Right lung (tissue), 5 donors: Measurements from ENCODE around the gene EPHA10. TPM values are rescaled to one million over a fixed set of nuclear protein-coding genes. Genes with fewer than 3 reads are reported as not detected.
A peak's percentile ranks its signal among the peaks of the same experiment; 100 is the strongest.
"Not testable (repeated sequence)": the region's sequence is repeated elsewhere in the genome, so short reads cannot be mapped to it uniquely, and the experiment has no call there.

Experiments used
- DNase-seq, 2 donors: peaks; one replicate each; pipeline ENCODE4 v3.0.0-alpha.2; 2013
- polyA plus RNA-seq, 5 donors: library from polyadenylated mRNA; unstranded; fragments of 120-200 nt; gene quantifications; one replicate each; pipeline versions ENCODE4 v1.2.1 to v1.2.3, GENCODE V29; 2013; ENCODE audit warnings: inconsistent platforms in 1 of 5, low replicate concordance in 1 of 5; ENCODE audit not compliant: insufficient read length in 5 of 5, insufficient read depth in 1 of 5

The EPHA10 gene
- polyA plus RNA-seq, 5 donors: 0.14 to 0.30 (median 0.27) TPM

DNA sequence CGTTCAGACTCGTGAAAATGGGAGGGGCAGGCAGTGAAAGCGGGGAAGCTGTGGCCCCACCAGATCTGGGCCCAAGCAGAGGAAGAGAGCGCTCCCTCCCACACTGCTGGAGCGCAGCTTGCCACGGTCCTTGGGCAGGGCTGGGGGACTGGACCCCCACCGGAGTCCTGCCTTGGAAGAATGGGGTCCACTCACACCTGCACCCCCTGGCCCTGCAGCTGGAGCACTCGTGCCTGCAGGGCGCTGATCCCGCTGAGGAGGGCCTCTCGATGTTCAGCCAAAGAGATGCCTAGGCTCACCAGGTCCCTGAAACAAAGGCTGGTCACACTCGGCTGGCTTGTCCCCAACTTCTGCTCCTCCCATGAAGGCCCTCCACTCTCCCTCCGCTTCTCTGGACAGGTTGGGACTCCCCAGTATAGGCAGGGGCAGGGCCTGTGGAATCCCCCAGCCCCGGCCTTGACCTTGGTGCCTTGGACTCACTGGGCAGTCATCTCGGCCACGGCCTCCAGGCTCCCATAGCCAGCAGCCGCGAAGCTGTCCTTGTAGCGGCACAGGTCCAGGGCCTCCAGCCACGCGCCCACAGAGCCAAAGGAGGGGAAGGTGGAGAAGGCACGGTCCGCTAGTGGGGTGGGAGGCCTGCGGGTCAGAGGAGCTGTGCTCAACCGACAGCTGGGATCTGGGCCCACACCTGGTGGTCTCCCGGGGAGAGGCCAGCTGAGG, 46.6 kb downstream of the EPHA10 start:
- DNase-seq: no peak

- no peak for DNase-seq
Observed at GRCh38 chr1:37717631-37718030, 47.3 kb downstream of the EPHA10 start.

GRCh38 chr1:37716321-37716720, 48.6 kb downstream of the EPHA10 start:
- DNase-seq: no peak

GRCh38 chr1:37714689-37715088, 50.2 kb downstream of the EPHA10 start:
- DNase-seq: no peak

DNA sequence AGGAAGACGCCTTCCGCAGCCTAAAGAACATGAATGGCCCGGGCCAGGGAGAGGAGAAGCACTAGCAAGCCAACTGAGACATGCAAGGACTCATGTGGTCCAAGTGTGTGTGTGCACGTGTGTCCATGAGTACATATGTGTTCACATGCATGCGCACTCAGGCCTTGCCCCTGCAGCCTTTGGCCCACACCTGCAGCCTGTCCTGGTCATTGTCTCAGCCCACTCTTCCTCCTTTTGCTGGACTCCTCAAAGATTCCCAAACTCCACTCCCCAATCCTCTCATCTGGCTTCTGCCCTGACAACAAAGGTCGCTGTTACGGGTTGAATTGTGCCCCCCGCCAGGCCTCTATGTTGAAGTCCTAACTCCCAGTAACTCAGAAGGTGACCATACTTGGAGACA, 50.7 kb downstream of the EPHA10 start:
- no peak for DNase-seq

DNA sequence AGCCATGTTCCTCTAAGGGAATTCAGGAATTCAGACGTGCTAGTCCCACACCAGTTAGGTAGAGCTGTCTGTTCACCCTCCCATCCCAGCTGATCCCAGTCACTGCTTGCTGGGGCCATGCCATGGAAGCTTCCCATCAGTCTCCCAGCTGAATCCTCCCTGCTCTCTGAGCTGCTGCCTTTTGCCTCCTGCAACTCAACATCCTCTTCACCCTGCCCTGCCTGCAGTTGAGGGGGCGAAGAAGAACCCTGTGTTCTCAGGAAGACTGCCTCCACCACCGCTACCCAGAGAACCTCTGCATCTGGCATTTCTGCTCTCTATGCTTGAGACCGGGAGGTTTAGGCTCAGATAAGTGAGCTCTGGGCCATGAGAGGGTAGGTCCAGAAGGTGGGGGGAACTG, 56.4 kb downstream of the EPHA10 start:
- no peak for DNase-seq

- no peak for DNase-seq
Observed at GRCh38 chr1:37705399-37705798, 59.5 kb downstream of the EPHA10 start.

- DNase-seq: no peak
Observed at GRCh38 chr1:37704966-37705365, 60.0 kb downstream of the EPHA10 start.

DNA sequence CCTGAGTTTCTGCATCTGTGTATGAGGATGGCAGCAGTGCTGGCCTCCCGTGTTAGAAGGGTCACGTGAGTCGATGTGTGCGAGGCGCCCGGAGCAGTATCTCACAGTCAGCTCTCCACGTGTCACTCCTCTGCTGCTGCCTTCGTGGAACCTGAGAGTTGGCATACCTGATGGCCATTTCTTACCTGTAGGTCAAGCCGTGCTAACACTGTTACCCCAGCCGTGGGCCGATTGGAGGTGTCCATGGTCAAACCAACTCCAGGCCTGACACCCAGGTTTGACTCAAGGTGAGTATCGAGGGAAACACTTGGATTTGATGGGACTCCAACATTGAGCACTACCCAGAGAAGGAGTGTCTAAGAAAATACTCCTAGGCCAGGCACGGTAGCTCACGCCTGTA, 61.9 kb downstream of the EPHA10 start:
- DNase-seq: no peak

DNA sequence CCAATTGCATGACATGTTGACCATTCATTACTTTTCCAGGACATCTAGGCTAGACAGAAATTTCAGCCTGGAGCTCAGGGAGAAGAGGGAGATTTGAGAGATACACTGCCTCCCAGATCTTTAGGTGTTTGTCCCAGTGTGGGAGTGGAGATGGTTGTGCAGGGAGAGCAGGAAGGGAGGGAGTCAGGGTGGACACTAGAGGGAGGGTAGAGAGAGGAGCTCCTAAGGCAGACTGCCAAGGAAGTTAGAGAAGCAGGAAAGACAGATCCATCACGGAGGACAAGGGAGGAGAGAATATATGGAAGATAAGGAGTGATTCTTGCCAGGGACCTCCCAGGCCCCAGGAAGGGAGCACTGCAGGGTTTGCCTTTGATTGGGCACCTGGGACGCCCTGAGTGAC, 63.9 kb downstream of the EPHA10 start:
- DNase-seq: no peak

- DNase-seq: no peak
Observed at GRCh38 chr1:37699147-37699546, 65.8 kb downstream of the EPHA10 start.

DNA sequence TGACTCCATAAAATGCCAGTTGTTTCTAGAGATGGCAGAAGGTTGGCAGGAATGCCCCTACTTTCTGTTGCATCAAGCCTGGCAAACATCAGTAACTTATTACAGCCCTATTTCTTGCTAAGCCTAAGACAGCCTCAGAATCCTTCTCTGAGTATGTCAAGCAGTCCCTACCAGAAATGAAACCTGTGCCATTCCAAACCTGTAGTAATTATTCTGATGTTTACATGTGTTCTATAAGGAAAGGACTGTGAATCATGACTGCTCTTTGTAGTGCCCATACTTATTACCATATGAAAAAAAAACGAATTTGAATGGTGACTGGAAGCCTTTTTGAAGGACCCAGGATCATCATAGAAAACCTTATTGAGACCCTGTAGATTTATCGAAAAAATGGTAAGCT, 67.2 kb downstream of the EPHA10 start:
- DNase-seq: no peak

- no peak for DNase-seq
Observed at GRCh38 chr1:37697090-37697489, 67.8 kb downstream of the EPHA10 start.

- no peak for DNase-seq
Observed at GRCh38 chr1:37692834-37693175, 72.1 kb downstream of the EPHA10 start.

DNA sequence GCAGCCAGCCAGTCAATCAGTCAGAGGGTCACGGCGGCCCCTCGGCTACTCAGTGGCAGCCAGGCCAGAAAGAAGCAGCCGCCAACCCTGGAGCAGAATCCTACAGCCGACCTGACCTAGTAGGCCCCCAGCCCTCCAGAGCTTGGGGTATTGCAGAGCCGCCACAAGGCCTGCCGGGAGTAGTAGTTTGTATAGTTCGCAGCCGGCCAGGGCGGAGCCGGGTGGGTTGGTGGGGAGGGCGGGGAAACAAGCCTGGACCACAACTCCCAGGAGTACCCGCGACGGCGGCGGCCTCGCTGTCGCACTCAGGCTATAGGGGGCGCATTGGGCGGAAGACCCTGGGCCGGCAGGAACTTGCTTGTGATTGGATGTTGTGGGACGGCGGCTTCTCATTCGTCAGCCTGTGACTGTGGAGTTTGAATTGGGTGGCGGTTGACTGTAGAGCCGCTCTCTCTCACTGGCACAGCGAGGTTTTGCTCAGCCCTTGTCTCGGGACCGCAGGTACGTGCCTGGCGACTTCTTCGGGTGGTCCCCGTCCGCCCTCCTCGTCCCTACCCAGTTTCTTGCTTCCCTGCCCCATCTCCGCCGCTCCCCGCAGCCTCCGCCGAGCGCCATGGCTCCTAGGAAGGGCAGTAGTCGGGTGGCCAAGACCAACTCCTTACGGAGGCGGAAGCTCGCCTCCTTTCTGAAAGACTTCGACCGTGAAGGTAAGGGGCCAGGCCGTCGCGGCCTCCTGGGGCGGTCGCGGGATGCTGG, 72.7 kb downstream of the EPHA10 start, which contains the start of gene CDCA8:
Gene CDCA8 (plus strand): TSS at position 439 of the 756 bp plus-strand sequence. CDS start 175 bp downstream, at position 614.
- DNase-seq: peak; percentile 98

- no peak for DNase-seq
Observed at GRCh38 chr1:37691497-37692077, 73.3 kb downstream of the EPHA10 start.

- no peak for DNase-seq
Observed at GRCh38 chr1:37688926-37689325, 76.0 kb downstream of the EPHA10 start.

DNA sequence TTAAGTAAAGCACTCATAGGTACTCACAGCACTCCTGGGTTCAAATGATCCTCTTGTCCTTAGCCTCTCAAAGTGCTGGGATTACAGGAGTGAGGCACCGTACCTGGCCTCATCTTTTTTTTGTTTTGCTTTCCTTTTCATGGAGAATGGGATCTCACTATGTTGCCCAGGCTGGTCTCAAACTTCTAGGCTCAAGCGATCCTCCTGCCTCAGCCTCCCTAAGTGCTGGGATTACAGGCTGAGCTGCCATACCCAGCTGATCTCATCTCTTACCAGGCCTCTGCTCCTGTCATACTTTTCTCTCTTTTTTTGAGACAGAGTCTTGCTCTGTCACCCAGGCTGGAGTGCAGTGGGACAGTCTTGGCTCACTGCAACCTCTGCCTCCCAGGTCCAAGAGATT, 77.2 kb downstream of the EPHA10 start:
- not testable (repeated sequence) for DNase-seq

GRCh38 chr1:37685722-37686121, 79.2 kb downstream of the EPHA10 start:
- no peak for DNase-seq

GRCh38 chr1:37684182-37684581, 80.7 kb downstream of the EPHA10 start:
- DNase-seq: not testable (repeated sequence)

GRCh38 chr1:37682334-37682987, 82.5 kb downstream of the EPHA10 start:
- peak in 1 of 2 donors; percentile 47 for DNase-seq

GRCh38 chr1:37680933-37681332, 84.0 kb downstream of the EPHA10 start:
- no peak for DNase-seq
